GM21576 (cell line): Measurements from ENCODE around the gene LILRA2.
A peak's percentile ranks its signal among the peaks of the same experiment; 100 is the strongest.
"Not testable (repeated sequence)": the region's sequence is repeated elsewhere in the genome, so short reads cannot be mapped to it uniquely, and the experiment has no call there.

Experiments used
- ATAC-seq: cut with Tn5 transposase; IDR thresholded peaks from one replicate; pipeline ENCODE4 v1.9.1; 2021; ENCODE audit warnings: mild to moderate bottlenecking, moderate library complexity; ENCODE audit not compliant: unreplicated experiment

LILRA2 gene

GRCh38 chr19:54573330-54573872 is at the start of gene LILRA2:
LILRA2 (plus strand) TSS chr19:54573790; CDS start chr19:54573879, 89 bp downstream.
- ATAC-seq = peak; percentile 64

GRCh38 chr19:54525636-54526035 is 48.0 kb upstream of the LILRA2 start:
- ATAC-seq = no peak

DNA sequence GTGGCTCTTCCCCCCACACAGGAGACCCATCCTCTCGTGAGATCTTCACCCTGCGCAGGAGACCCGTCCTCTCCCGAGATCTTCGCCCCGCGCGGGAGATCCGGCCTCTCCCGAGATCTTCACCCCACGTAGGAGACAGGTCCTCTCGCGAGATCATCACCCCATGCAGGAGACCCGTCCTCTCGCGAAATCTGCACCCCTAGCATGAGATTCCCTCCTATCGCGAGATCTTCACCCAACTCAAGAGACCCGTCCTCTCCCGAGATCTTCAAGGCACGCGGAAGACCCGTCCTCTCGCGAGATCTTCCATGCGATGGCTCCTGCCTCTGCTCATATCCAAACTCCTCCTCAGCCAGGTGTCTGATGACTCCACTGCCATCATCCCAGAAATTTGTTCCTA is 46.6 kb upstream of the LILRA2 start:
- no peak for ATAC-seq

DNA sequence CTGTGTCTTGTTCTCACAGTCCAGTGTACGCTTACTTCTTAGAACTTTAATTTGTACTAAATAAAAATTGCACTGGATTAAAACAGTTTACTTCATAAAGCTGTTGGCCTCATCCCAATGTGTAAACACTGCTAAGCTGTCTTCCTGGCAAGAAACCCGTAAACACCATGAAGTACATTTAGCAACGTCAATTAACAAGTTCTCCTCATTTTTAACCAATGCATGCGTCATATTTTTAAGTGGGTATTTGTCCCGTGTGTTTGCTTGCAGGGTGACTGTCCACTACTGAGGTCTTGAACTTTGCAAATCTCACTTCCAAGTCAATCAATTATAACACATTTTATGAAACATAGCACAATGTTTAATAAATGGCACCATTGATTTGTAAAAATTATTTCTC is 42.7 kb upstream of the LILRA2 start:
- ATAC-seq = no peak

- ATAC-seq = peak; percentile 64
Observed at GRCh38 chr19:54532528-54532927, 41.1 kb upstream of the LILRA2 start.

- ATAC-seq = no peak
Observed at GRCh38 chr19:54533476-54533875, 40.1 kb upstream of the LILRA2 start.

DNA sequence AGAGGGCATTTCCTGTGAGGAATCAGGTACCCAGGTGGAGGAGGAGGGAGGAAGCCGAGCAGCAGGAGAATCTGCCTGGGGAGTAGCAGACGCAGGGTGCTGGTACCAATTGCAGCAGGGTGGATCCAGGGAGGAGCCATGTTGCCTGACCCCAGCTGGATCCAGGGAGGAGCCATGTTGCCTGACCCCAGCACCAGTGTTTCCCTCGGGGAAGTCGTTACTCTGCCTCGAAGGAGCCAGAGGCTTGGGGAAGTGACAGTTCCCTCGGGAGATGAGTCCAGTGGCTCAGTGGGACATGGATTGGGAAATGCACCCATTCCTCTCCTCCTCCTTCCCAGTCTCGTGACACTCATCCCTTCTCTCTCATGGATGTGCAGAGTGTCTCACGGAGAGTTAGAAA is 39.4 kb upstream of the LILRA2 start:
- no peak for ATAC-seq

- no peak for ATAC-seq
Observed at GRCh38 chr19:54535601-54536000, 38.0 kb upstream of the LILRA2 start.

- no peak for ATAC-seq
Observed at GRCh38 chr19:54536956-54537355, 36.6 kb upstream of the LILRA2 start.

GRCh38 chr19:54541712-54542111 is 31.9 kb upstream of the LILRA2 start:
- ATAC-seq = no peak

- no peak for ATAC-seq
Observed at GRCh38 chr19:54548806-54549205, 24.8 kb upstream of the LILRA2 start.

- no peak for ATAC-seq
Observed at GRCh38 chr19:54549224-54549623, 24.4 kb upstream of the LILRA2 start.

GRCh38 chr19:54551293-54551692 is 22.3 kb upstream of the LILRA2 start:
- ATAC-seq = no peak

GRCh38 chr19:54551950-54552912 is 21.4 kb upstream of the LILRA2 start:
- ATAC-seq = no peak

DNA sequence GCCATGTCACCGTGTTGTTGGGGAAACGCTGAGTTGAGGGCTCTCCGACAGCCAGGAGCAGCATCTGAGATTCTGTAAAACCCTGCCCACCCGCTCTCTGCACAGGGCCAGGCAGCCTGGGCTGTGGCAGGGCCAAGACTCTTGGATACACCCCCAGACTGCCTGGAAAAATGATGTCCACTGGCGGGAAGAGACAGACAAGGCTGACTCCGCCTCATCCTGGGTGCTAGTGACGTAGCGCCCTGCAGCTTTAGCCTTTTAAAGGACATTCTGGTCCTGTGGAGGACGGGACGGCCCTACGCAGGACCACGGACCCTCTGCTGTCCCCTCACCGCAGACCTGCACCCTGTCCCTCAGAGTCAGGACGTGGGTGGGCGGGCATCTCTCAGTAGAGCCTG is 20.7 kb upstream of the LILRA2 start:
- no peak for ATAC-seq

DNA sequence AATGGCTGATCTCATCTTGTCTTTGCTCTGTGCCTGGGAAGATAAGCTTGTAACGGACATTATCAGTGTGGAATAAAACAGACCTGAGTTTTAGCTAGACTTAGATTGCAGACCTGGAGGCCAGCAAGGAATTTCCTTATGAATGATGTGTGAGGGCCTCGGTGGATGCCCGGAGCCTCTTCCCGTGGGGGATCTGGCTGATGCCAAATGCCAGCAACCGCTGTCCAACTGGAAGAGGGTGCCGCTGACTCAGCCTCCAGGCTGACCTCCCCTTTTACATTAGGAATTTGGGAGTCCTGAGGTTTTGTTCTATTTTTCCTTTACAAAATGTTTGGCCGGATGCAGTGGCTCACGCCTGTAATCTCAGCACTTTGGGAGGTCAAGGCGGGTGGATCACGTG is 19.6 kb upstream of the LILRA2 start:
- ATAC-seq = no peak

DNA sequence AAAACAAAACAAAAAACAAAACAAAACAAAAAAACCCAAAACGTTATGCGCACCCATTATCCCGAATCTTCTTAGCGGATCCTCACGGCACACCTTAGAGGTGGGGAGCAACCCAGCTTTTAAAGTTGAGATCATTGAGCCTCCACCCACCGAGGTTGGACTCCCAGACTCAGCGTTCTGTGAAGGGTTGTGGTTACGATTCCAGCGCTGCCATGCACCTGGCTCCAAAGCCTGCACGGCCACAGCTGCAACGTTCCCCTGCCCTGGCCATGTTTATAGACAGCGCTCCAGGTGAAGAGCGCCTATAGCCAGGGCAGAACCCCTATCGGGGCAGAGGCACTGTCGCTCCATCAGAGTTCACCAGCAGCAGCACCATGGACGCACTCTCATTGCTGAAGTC is 18.7 kb upstream of the LILRA2 start:
- no peak for ATAC-seq

- ATAC-seq = no peak
Observed at GRCh38 chr19:54556194-54556593, 17.4 kb upstream of the LILRA2 start.

DNA sequence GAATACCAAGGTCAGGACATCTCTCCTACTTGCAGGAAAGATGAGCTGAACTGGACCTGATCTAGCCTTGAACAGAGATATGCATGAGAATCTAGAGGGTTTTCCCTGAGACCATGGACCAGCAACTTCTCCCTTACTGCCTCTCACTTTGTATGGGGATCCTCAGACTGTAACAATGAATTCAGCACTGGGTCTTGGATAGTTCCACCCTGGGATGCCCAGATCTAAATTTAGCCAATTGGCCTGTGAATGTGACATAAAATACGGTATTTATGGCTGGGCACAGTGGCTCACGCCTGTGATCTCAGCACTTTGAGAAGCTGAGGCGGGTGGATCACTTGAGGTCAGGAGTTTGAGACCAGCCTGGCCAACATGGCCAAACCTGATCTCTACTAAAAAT is 15.3 kb upstream of the LILRA2 start:
- ATAC-seq = no peak

GRCh38 chr19:54560881-54561385 is 12.7 kb upstream of the LILRA2 start:
- no peak for ATAC-seq

- no peak for ATAC-seq
Observed at GRCh38 chr19:54561840-54562239, 11.8 kb upstream of the LILRA2 start.

DNA sequence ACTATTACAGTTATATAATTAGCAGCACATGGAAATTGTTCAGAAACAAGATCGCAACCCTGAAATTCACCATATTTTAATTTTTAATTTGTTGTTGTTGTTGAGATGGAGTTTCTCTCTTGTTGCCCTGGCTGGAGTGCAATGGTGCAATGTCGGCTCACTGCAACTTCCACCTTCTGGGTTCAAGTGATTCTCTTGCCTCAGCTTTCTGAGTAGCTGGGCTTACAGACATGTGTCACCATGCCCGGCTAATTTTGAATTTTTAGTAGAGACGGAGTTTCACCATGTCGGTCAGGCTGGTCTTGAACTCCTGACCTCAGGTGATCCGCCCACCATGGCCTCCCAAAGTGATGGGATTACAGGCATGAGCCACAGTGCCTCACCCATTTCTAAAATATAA is 10.4 kb upstream of the LILRA2 start:
- not testable (repeated sequence) for ATAC-seq
